MV-4-11 (cell line): ENCODE measurements around the gene HS3ST1.

Experiments used
- DNase-seq: peaks from one replicate; lab custom pipeline; 2025; lab: John Stamatoyannopoulos, UW

The HS3ST1 gene

DNA sequence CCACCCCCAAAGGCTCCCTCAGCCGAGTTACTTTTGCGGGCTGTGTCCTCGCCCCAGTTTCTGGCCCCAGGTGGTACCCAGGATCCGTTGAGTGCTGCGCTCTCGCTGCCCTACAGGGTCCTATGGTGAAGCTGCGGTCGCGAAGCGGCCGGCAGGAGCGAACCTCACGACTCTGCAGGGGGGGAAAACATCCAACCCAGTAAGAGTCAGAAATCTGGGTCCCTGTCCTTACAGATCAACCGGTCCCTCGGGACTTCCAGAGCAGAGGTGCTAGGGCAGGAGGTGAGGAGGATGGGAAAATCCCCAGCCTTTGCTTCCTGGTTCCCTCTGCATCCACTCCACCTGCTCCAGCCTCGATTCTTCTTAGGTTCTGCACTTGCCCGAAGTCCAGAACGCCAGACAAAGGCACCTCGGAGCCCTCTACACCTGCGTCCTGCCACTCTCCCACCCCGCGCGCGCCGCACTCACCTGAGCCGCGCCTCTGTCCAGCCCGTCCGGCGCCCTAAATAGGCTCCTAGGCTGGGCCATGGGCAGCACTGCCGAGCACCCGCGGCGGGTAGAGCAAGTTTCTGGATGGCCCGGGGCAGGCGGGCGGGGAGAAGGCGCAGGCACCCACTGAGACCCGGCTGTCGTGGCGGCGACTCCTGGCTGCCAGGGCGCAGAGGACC is at the start of gene HS3ST1:
HS3ST1 (minus strand) TSS at position 664 of the 668 bp plus-strand sequence. CDS start 28,889 bp downstream, outside the sequence.
- DNase-seq, result no peak

DNA sequence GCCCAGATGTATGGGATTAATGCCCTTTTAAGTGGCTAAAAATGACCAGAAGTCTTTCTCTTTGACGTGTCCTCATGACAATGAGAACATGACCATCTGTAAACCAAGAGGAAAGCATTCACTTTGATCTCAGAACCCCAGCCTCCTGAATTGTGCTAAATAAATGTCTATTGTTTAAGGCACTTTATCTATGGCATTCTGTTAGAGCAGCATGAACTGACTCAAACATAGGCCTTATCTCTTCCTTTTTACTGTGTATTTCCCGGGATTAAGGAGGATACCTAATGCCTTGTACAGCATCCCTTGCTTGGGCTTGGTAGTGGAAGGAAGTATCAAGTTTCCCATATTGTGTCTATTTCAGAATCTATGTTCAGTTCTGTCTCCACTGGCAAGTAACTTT is 47.2 kb upstream of the HS3ST1 start:
- DNase-seq, result no peak

DNA sequence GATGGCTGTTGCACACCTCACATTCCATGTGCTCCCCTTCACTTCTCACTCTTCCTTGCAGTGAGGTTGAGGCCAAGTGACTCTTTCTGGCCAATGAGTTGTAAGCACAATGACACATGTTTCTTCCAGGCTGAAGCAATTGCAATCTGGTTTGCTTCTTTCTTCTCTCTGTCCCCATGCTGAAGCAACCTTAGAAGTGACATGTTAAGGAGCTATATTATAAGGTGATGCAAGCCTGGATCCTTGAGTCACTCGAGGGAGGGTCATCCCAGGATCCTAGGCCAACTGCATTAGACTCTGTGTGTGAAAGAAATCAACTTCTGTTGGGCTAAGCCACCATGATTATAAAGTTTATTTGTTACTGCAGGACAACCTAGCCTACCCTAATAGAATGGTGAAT is 45.5 kb upstream of the HS3ST1 start:
- peak; percentile 39 for DNase-seq

DNA sequence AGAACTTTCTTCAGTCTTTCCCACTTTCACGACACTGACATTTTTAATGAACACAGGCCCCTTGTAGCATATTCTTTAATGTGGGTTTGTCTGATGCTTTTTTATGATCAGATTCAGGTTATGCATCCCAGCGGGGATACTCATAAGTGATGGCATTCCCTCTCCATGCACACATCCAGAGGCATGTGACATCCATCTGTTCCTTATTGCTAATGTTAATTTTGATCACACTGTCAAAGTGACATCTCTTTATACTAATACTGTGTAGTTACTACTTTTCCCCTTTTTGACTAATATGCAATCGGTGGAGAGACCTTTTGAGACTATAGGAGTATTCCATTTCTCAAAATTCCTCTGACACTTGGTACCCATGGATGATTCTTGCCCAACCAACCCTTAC is 43.8 kb upstream of the HS3ST1 start:
- no peak for DNase-seq

DNA sequence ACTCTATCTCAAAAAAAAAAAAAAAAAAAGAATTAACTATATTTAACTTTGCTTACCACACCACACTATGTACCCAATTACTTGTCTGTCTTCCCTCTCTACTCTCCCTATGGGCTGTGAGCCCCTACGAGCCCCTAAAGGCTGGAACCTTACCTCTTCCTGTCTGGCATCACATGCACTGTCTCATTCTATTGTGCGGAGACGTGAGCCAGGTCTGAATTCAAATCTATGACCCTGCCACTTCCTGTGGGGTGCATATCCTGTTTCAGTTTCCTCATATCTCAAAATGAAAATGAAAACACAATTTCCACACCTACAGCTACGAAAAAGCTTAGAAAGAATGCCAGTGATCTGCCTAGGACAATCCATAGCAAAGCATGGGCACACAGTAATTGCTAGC is 42.9 kb upstream of the HS3ST1 start:
- peak; percentile 38 for DNase-seq

DNA sequence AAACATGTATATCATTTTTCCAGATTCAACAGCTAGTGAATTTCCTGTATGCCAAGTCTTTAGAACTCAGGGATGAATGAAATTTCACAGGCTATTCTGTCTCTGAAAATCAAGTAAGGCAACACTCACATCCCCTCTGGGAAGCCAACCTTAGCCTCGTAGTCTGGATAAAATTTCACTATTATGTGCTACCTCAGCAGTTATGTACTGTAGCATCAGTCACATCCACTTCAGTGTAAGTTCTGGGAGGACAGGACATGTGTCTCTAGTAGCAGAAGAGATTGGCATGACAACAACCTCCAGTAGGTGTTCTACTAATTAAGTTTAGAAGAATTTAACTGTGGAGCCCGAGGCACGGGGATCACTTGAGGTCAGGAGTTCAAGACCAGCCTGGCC is 42.4 kb upstream of the HS3ST1 start:
- no peak for DNase-seq

DNA sequence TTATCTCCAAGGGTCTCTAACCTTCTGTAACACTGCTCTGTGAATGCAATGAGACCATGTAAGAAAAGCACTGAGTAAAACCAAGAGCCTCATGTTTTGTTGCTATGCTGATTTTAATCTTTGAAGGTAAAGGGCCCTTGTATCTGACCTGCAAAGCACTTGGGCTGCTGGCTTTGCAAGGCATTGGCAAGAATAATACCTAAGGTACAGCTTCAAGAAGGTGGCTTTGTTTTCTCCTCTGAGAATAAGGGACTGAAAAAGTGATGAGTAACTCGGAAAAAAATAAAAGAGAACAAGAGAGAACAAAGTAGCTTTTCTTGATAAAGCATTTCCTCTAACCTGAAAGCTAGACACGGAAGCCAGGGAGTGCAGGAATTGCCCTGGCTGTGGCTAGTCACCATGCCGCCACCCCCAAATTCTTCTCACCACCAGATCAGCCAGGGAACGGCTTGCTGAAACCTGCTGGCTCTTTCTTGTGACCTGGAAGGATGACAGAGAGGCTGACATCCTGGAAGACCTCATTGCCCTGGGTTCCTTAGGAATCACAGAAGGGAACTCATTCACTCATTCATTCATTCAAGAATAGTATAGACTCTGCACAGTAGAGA is 41.8 kb upstream of the HS3ST1 start:
- DNase-seq, result no peak

DNA sequence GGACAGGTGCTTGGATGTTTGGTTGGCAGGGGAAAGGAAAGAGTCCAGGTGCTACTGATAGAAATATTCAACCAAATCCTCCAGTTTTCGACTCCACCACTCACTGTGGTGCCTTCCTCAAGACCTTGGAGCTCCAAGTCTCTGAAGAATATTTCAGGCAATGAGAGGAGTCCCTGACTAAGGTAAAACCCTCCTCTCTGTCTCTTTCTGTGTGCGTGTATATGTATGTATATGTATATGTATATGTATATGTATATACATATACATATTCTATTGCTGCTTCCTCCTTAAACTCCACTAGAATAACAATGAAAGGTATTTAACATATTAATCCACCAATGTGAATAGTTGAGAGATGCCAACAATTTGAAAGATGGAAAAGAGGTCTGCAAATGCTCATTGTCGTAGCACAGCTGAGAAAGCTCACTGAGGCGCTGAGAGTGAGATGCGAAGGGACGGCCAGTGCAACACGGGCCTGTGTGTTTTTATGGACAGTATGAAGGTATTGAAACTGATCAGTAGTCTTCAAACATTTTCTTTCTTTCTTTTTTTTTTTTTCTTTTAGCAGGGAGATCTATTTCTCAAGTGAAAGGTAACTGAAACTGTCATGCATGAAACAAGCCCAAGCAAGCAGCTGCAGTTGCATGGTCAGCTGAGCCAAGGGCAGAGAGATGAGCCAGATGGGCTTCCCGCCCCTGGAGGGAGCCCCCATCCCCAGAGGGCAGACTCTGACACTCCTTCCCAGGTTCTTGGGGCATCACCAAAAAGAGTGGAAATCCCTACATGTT is 41.1 kb upstream of the HS3ST1 start:
- no peak for DNase-seq

DNA sequence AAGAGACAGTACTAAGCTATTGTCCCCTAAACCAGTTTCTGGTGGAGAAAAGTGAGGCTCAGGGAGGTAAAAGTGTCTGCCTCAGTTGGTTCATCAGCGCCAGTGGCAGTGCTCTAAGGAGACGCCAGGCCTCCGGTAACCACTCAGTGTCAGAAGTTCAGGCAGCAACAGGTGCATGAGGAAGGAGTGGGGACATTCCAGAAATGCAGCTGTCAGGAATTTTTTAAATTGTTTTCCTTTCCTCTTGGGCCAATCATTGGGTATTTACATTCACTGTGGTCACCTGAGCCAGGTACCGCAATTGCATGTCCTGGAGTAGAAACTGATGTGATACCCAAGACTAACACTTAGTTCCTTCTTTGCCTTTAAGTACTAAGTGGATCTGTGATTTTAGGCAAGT is 40.2 kb upstream of the HS3ST1 start:
- DNase-seq, result no peak

DNA sequence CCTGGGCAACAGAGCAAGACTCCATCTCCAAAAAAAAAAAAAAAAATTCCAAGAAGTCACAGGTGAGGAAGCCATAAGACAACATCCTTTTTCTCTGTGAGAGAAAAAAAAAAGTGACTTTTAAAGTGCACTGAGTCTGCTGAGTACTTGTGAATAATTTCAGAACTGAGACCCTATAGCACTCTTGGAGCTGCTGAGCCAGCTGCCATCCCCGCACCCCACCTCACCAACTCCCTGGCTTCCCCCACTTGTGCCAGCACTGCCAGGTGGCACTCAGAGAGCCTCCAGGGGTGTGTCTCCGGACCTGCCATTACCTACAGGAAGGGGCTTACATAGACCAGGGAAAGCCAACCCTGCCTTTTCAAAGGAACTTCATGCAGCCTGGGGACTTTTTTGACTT is 39.2 kb upstream of the HS3ST1 start:
- no peak for DNase-seq

DNA sequence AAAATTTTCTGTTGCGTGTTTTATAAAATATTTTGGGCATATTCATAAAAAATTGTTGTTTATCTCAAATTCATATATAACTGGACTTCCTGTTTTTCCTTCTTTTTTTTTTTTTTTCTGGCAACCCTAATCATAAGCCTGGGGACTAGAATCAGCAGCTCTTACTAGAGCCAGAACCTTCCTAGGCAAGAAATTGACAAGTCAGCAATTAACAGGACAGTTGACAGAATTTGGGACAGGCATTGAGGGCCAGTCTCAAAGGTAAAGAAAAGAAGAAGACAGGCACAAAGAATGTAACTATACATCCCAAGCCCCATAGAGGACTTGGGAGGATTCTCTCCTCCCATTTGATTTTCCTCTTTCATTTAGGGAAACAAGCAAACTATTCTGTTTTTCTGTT is 35.0 kb upstream of the HS3ST1 start:
- no peak for DNase-seq

DNA sequence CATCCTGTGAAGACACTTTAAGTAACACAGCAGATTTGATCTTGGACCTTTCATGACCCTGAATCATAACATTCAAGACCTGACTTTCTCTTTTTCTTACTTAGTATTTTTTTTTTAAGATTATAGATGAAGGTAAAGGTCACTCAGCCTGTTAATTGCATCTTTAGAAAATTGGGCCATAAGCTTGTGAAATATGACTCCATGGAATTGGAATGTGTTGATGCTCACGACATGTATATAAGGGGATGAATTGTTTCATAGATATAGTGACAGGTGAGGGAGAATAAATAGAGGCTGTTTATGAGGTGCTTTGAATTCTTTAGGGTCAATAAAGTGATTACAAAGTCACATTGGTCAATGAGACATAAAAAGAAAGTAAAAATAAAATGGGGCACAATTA is 27.7 kb upstream of the HS3ST1 start:
- no peak for DNase-seq

DNA sequence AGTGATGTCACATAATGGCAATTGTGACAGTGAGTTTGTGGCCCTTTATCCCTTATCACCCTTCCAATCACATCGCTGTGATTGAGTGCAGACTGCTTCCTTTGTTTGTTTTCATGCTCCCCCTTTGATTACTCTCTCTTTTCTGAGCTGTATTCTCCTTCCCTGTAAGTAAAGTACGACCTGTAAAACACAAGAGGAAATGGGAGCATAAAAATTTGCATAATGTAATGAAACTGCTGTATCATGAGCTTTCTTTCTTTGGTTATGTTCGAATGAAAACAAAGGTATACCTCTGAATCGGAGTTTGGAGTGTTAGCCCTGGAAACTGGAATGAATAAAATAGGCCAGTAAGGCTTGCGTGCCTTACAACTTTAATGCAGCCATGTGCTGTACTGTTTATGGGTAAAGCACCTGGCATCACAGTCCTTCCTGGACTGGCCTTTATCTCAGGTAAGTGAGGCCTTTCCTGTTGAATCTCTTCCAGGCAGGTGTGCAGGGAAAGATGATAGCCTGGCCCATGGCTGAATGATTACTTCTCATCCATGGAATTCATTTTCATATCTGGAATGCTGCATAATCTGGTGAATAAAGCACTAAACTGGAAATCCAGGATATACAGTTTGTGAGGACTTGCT is 26.6 kb upstream of the HS3ST1 start:
- no peak for DNase-seq

DNA sequence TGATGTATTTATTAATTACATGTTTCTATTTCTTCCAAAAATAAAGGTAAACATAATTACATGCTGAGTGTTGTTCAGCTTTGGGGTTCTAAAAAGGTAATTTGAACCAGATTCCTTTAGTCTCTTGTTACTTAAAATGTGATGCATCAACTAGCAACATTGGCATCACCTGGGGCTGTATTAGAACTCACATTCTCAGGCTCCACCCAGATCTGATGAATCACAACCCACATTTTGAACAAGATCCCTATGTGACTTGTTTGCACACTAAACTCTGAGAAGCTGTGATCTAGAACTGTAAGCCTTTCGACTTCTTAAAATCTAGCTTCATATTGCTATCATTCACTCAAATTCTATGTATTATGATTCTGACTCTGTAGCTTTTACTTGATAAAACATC is 23.0 kb upstream of the HS3ST1 start:
- no peak for DNase-seq

DNA sequence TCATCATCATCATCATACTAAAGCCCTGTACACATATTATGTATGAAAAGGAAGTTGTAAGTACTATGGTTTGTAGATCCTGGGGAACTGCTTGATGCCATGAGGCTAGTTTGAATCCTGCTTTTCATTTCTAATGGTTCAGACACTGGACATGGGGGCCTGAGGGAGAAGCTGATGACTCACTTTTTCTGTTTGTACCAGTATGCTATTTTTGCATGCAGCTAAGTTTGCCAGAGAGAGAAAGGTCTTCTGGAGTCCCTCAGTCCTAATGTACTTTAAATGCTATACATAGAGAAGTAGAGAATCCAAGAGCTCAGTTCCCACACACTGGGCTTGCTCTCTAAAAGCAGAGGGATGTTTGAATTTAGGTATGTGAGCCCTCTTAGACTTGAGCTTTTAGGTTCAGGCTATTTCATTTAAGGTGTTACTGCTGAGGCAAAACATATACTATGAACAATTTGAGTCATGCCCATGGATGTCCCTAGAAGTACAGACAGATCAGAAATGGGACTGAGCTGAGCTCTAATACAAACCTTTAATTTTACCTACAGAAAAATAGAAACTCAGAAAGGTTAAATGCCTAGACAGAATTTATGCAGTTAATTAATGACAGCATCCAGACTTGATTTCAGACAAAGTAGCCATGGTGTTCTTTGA is 17.6 kb upstream of the HS3ST1 start:
- peak; percentile 40 for DNase-seq

DNA sequence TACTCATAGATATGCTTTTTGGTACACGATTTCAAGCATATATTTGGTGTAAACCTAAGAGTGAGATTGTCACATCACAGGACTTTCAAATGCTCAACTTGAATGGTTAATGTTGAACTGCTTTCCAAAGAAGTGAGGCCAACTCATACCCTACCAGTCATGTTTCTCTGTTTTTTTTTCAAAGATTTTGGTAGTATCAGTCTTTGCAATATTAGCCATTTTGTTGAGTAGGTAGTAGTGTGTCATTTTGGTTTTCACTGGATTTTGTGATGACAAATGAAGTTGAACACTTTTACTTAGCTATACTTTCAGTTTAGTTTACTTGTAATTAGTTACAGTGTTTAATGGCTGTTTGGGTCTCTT is 12.5 kb upstream of the HS3ST1 start:
- DNase-seq, result no peak

DNA sequence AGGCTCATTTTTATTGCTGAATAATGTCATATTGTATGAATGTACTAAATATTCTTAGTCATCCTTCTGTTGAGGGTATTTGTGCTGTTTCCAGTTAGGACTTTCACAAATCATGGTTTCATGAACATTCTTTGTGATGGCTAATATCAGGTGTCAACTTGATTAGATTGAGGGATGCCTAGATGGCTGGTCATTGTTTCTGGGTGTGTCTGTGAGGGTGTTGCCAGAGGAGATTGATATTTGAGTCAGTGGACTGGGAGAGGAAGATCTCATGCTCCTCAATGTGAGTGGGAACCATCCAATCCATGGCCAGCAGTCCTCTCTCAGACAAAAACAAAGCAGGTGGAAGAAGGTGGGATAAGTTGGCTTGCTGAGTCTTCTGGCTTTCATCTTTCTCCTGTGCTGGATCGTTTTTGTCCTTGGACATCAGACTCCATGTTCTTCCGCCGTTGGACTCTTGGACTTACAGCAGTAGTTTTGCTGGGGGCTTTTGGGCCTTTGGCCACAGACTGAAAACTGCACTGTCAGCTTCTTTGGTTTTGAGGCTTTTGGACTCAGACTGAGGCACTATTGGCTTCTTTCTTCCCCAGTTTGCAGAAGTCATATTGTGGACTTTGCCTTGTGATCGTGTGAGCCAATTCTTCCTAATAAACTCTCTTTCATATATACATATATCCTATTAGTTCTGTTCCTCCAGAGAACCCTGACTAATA is 11.9 kb upstream of the HS3ST1 start:
- DNase-seq, result no peak

DNA sequence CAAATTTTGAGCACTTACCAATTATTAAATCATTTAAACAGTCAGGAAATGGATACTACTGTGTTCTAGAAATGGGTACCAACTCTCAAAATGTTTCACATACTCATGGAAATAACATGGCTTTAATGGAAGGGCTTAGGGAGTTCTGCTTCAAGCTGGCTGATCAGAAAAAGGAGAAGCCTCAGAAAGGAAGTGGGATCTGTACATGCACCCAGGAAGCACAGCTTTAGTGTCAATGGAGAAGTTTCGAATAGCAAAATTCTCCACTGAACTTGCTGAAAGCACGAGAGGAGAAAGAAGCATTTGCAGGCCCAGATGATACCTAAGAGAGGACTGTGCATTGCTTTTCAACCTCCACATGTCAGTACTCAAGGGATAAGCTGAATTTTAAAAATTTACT is 11.1 kb upstream of the HS3ST1 start:
- peak; percentile 88 for DNase-seq

DNA sequence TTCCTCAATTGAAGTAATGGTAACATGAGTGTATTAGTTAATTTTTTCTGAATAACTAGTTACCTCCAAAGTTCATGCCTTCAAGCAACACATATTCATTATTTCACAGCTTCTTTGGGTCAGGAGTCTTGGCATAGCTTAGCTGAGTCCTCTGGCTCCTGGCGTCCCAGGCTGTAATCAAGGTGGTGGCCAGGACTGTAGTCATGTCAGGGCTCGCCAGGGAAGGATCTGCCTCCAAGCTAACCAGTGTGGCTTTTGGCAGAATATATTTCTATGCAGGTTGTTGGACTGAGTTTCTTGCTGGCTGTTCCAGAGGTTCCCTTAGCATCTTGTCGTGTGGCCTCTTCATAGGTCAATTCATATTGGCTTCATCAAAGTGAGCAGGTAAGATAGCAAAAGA is 10.0 kb upstream of the HS3ST1 start:
- DNase-seq, result no peak

DNA sequence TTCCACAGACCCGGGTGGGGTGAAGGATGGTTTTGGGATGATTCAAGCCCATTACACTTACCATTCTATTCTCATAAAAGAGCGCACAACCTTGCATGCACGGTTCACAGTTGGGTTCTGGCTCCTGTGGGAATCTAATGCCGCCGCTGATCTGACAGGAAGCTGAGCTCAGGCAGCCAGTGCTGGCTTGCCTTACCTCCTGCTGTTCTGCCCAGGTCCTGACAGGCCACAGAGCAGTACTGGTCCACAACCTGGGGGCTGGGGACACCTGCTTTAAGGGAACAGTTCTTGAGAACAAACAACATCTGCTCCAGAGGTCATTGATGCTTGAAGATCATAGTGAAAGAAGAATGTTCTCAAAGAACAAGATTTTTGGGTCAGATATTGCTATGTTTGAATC is 8.0 kb upstream of the HS3ST1 start:
- DNase-seq, result no peak

DNA sequence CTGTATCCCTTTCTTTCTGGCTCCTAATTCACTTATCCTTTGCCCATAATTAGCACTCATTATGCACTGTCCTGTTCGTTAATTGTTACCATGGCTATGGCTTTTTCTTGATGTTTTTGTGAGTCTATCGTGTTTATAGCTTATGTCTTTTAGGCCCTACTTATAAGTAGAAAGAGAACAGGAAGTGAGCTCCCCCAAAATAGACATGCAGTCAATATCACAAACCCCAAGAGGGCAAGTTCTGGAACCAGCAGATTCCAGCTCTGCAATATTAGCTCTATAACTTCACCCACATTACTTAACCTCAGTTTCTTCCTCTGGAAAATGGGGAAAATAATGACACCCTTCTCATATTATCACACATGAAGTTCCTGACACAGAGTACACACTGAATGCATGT is 7.4 kb upstream of the HS3ST1 start:
- peak; percentile 35 for DNase-seq

DNA sequence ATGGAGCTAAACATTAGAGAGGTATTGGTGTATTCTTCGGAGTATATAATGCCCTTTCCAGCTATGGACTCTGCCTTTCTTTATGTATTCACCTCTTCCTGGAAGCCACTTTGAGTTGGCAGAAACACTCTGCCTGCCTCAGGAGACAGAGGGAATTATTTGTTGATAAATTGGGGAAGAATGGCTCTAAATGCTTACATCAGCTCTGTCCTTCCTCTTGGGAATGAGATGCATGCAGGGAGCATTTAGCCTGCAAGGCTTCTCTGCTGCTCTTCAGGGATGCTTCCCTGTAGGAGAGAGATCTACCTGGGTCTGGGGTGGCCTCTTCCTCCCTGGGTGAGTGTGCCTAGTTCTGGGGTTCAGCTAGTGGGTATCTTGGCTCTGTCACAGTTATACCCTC is 6.9 kb upstream of the HS3ST1 start:
- no peak for DNase-seq
